Measurements from ENCODE around the gene LIN28B.

Gene LIN28B

DNA sequence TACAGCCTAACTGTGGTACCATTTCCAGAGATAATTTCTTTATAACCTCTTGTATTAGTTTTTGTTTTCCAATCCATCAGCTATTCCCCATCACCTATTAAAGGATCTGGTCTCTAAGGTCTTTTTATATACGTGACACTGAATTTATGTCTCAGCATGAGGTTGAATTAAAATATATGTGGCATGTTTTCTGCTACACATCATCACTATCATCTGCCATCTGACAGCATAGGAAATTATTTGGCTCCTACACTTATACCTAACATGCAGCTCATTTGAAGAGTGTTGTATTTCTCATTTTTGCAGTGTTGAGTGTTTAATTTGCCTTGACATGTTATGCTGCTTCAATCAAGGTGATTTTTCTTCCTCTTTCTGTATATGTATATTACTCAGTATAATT, 100.3 kb downstream of the LIN28B start:
- Histone ChIP-seq H3K36me3 (no peaks in the 10 kb centered on the region), H3K27ac (no peak overlapping the region), H3K4me3 (ENCODE audit: low read depth in 1 of 2, low read length in 1 of 2) (no peak overlapping the region), H3K4me1 (ENCODE audit: control insufficient read depth in 1 of 2, insufficient read depth in 1 of 2, low read depth in 1 of 2, low read length in 1 of 2) (no peaks in the 10 kb centered on the region), H3K9me3 (no peaks in the 10 kb centered on the region), H3K27me3 (no peaks in the 10 kb centered on the region)
- TF ChIP-seq, protein P1, sequence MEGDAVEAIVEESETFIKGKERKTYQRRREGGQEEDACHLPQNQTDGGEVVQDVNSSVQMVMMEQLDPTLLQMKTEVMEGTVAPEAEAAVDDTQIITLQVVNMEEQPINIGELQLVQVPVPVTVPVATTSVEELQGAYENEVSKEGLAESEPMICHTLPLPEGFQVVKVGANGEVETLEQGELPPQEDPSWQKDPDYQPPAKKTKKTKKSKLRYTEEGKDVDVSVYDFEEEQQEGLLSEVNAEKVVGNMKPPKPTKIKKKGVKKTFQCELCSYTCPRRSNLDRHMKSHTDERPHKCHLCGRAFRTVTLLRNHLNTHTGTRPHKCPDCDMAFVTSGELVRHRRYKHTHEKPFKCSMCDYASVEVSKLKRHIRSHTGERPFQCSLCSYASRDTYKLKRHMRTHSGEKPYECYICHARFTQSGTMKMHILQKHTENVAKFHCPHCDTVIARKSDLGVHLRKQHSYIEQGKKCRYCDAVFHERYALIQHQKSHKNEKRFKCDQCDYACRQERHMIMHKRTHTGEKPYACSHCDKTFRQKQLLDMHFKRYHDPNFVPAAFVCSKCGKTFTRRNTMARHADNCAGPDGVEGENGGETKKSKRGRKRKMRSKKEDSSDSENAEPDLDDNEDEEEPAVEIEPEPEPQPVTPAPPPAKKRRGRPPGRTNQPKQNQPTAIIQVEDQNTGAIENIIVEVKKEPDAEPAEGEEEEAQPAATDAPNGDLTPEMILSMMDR (IDR thresholded peaks at IDR 0.05): no peak

DNA sequence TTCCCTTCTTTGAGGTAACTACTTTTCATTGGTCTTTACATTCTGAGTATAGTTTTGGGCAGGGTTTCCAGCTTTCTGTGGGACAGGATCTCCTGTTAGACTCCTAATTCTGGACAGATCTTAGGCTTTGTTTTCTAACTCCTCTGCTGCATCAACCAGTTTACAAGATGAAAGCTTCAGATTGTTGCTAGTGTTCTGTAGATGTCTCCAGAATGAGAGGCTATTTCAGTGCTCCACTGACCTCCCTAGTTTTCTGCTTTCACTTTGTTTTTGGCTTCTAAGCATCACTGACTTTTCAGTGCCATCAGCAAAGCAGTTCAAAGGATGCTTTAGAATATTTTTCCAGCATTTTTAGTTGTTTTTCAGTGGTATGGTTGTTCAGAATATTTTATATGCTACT, 101.4 kb downstream of the LIN28B start:
- Histone ChIP-seq H3K9me3 (no peaks in the 10 kb centered on the region), H3K36me3 (no peaks in the 10 kb centered on the region), H3K4me3 (ENCODE audit: low read depth in 1 of 2, low read length in 1 of 2) (no peak overlapping the region), H3K27me3 (no peaks in the 10 kb centered on the region), H3K27ac (no peak overlapping the region), H3K4me1 (ENCODE audit: control insufficient read depth in 1 of 2, insufficient read depth in 1 of 2, low read depth in 1 of 2, low read length in 1 of 2) (no peaks in the 10 kb centered on the region)
- TF ChIP-seq, protein P1 (IDR thresholded peaks at IDR 0.05): no peak

DNA sequence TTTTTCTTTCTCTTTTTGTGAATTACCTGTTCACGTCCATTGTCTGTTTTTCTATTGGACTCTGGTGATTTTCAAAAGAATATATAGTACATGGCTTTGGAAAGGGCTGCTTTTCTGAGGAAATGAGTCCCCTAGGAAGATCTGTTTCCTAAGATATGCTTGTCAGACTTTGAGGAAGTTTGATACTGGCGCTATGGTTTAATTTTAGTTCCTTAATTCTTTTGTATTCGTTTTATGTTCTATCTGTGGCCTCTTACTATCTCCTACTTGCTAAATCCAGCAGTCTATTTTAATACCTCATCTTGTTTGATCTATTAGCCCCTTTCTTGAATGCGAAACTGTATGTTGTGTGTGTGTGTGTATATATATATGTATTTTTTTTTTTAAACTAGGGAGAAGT, 101.9 kb downstream of the LIN28B start:
- H3K36me3 ChIP-seq: no peaks in the 10 kb centered on the region
- H3K4me3 ChIP-seq (ENCODE audit: low read depth in 1 of 2, low read length in 1 of 2): no peak overlapping the region
- H3K27me3 ChIP-seq: no peaks in the 10 kb centered on the region
- H3K9me3 ChIP-seq: no peaks in the 10 kb centered on the region
- TF ChIP-seq, protein P1 (IDR thresholded peaks at IDR 0.05): no peak
- H3K4me1 ChIP-seq (ENCODE audit: control insufficient read depth in 1 of 2, insufficient read depth in 1 of 2, low read depth in 1 of 2, low read length in 1 of 2): no peaks in the 10 kb centered on the region
- H3K27ac ChIP-seq: no peak overlapping the region

DNA sequence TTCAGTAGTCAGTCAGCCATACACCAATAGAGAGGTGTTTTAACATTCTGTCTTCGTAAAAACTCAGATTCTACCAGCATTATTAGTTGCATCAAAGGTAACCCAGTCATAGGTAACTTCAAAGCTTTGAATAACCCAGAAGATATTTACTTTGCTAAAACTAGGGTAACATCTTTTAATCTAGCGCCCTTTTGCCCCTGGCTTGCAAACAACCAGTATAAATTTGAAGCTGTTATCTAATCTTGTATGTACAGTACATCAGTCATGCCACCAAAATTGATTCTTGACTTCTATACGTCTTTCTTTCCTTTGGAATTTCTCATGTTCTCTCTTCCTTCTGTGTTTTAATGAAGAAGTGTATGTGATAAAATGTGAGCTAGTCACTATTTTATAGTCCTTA, 109.3 kb downstream of the LIN28B start:
- H3K27me3 ChIP-seq: no peaks in the 10 kb centered on the region
- no peaks in the 10 kb centered on the region for H3K4me1 ChIP-seq (ENCODE audit: control insufficient read depth in 1 of 2, insufficient read depth in 1 of 2, low read depth in 1 of 2, low read length in 1 of 2)
- TF ChIP-seq, protein P1 (IDR thresholded peaks at IDR 0.05): no peak
- H3K27ac ChIP-seq: no peak overlapping the region
- no peaks in the 10 kb centered on the region for H3K9me3 ChIP-seq
- H3K36me3 ChIP-seq: no peaks in the 10 kb centered on the region
- no peak overlapping the region for H3K4me3 ChIP-seq (ENCODE audit: low read depth in 1 of 2, low read length in 1 of 2)

DNA sequence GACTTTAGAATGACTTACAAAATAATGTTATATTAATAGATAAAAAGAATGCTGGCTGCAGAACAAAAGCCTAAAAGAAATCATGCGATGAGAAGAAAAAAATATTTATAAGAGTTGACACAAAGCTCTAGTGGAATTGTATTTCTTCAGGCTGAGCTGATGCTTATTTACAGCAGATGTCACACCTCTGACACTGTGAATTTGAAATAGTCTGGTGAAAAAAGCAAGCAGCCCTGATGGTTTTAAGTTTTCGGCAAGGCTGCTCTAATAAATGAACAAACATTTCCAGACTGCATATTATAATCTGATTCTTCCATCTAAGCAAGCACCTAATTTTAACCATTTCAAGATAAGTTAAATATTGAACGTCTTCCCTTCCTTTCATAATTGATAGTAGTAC, 109.9 kb downstream of the LIN28B start:
- no peaks in the 10 kb centered on the region for H3K36me3 ChIP-seq
- no peaks in the 10 kb centered on the region for H3K9me3 ChIP-seq
- H3K4me3 ChIP-seq (ENCODE audit: low read depth in 1 of 2, low read length in 1 of 2): no peak overlapping the region
- no peak overlapping the region for H3K27ac ChIP-seq
- no peaks in the 10 kb centered on the region for H3K4me1 ChIP-seq (ENCODE audit: control insufficient read depth in 1 of 2, insufficient read depth in 1 of 2, low read depth in 1 of 2, low read length in 1 of 2)
- TF ChIP-seq, protein P1 (IDR thresholded peaks at IDR 0.05): no peak
- H3K27me3 ChIP-seq: no peaks in the 10 kb centered on the region

DNA sequence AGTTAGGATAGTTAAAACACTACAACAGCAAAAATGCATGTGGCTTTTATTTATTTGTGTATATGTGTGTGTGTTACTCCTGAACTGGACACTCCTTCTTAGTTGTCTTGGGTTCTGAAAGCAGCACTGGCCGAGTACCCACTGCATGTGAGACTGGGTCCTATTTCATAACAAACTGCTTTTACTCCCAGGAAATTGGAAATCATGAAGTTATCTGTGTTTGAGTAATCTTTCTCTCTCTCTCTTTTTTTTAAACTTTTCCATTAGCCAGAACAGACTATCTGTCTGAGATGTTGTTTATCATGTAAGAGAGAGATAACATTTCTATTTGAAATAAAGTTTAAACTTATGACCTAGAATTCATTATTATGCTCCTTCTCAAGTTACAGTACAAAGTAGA, 110.4 kb downstream of the LIN28B start:
- H3K4me3 ChIP-seq (ENCODE audit: low read depth in 1 of 2, low read length in 1 of 2): no peak overlapping the region
- no peaks in the 10 kb centered on the region for H3K9me3 ChIP-seq
- no peaks in the 10 kb centered on the region for H3K27me3 ChIP-seq
- no peak overlapping the region for H3K27ac ChIP-seq
- H3K36me3 ChIP-seq: no peaks in the 10 kb centered on the region
- TF ChIP-seq, protein P1 (IDR thresholded peaks at IDR 0.05): no peak
- no peaks in the 10 kb centered on the region for H3K4me1 ChIP-seq (ENCODE audit: control insufficient read depth in 1 of 2, insufficient read depth in 1 of 2, low read depth in 1 of 2, low read length in 1 of 2)

All from neutrophil (primary cell).